ENCODE data around the gene SCYL3.
A peak's percentile ranks its signal among the peaks of the same experiment; 100 is the strongest.

Gene SCYL3, protein sequence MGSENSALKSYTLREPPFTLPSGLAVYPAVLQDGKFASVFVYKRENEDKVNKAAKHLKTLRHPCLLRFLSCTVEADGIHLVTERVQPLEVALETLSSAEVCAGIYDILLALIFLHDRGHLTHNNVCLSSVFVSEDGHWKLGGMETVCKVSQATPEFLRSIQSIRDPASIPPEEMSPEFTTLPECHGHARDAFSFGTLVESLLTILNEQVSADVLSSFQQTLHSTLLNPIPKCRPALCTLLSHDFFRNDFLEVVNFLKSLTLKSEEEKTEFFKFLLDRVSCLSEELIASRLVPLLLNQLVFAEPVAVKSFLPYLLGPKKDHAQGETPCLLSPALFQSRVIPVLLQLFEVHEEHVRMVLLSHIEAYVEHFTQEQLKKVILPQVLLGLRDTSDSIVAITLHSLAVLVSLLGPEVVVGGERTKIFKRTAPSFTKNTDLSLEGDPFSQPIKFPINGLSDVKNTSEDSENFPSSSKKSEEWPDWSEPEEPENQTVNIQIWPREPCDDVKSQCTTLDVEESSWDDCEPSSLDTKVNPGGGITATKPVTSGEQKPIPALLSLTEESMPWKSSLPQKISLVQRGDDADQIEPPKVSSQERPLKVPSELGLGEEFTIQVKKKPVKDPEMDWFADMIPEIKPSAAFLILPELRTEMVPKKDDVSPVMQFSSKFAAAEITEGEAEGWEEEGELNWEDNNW

DNA sequence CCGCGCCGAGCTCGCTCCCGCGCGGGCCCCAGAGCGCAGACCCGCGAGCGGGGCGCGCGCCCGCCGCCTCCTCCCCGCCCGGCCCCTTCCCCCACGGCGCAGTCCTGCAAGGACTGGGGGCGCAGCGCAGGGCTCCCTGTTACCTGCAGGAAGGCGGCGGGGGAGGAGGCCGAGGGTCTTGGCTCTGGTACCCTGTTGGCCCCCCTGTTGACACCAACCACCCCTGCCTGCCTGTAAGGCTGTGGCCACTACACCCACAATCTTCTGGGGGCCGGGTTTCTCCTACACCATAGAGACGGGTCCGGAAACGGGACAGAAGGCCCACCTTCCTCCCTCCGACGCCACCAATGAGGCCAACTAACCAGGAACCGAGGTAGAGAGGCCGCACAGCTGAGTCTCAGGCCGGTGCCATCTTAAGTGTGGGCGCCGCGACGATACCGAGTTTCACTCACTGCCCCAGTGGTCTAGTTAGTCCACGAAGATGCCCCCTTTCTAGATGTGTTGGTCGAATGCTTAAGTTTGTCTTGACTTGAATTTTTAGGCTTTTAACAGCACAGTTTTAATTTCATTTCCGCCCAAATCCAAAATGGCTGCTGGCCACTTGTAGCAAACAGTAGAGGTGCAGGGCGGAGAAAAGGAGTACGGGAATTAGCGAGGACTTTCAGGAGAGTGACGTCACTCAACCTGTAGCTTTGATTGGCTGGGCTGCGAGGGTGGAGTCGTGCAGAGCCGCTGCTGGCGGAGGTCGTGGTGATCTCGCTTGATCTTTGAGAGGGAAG is at the start of gene SCYL3:
SCYL3 (minus strand) TSS at position 252 of the 779 bp plus-strand sequence. CDS start 5,056 bp downstream, outside the sequence.
- peak; percentile 84 for TF ChIP-seq CREB1 (IDR thresholded peaks at IDR 0.05; ENCODE audit: low read depth)
- TF ChIP-seq ZBTB7A (IDR thresholded peaks at IDR 0.05; ENCODE audit: low read depth) = 0 out of 2 replicates have a peak, but pooled peaks have one; percentile 51
- TF ChIP-seq YY1 (IDR thresholded peaks at IDR 0.05; ENCODE audit: low read depth) = peak; percentile 100
- no peak for TF ChIP-seq CEBPB (IDR thresholded peaks at IDR 0.05)
- TF ChIP-seq EGR1 (IDR thresholded peaks at IDR 0.05) = peak; percentile 96
- TF ChIP-seq TCF12 (IDR thresholded peaks at IDR 0.05; ENCODE audit: low read depth) = no peak
- peak; percentile 45 for TF ChIP-seq TAF1 (IDR thresholded peaks at IDR 0.05; ENCODE audit: low read depth)

DNA sequence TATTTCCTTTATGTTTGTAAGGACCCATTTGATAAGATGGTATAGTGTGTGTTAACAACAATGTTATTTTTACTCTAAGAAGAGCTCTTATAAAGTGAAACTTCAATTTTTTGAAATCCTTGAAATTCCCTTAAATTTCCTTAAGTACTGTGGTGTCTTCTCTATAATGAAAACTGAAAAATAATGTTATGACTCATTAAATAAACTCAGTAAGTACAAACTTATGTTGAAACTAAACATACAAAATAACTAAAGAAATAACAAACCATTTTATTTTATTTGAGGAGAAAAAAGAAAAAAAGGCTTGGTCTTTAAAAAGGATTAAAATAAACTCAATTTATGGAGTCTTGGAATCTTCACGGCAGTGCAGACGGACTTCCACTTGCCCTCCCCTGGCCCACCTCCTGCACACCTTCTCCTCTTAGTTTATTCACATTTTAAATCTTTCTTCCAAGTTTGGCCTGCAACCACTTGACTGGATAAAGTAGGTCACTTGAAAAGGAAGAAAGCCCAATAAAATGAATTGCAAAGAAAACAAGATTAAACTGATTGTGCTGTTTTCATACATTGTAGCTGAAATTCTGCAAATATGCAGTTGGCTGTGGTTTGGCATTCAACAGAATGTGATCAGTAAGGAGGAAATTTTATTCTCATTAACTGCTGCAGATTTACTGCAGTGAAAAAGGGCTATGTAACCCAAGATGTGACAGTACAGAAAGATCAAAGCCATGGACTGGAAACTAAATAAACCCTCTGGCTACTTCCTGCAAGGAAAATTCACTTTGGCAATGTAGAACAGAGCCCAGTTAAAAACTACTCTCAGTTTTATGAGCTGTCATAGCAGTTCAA is 48.5 kb upstream of the SCYL3 start:
- TF ChIP-seq YY1 (IDR thresholded peaks at IDR 0.05; ENCODE audit: low read depth) = no peak
- TF ChIP-seq FOXM1 (IDR thresholded peaks at IDR 0.05; ENCODE audit: borderline replicate concordance, low read depth) = no peak
- TF ChIP-seq RAD21 (IDR thresholded peaks at IDR 0.05; ENCODE audit: low read depth) = no peak
- TF ChIP-seq, protein P1, sequence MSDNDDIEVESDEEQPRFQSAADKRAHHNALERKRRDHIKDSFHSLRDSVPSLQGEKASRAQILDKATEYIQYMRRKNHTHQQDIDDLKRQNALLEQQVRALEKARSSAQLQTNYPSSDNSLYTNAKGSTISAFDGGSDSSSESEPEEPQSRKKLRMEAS (IDR thresholded peaks at IDR 0.05) = no peak
- TF ChIP-seq CREB1 (IDR thresholded peaks at IDR 0.05; ENCODE audit: low read depth) = no peak
- no peak for TF ChIP-seq TCF12 (IDR thresholded peaks at IDR 0.05; ENCODE audit: low read depth)
- no peak for TF ChIP-seq TAF1 (IDR thresholded peaks at IDR 0.05; ENCODE audit: low read depth)
- TF ChIP-seq CEBPB (IDR thresholded peaks at IDR 0.05) = no peak
- no peak for TF ChIP-seq NFIC (IDR thresholded peaks at IDR 0.05)
- TF ChIP-seq TEAD4 (IDR thresholded peaks at IDR 0.05) = no peak
- TF ChIP-seq, protein P2, sequence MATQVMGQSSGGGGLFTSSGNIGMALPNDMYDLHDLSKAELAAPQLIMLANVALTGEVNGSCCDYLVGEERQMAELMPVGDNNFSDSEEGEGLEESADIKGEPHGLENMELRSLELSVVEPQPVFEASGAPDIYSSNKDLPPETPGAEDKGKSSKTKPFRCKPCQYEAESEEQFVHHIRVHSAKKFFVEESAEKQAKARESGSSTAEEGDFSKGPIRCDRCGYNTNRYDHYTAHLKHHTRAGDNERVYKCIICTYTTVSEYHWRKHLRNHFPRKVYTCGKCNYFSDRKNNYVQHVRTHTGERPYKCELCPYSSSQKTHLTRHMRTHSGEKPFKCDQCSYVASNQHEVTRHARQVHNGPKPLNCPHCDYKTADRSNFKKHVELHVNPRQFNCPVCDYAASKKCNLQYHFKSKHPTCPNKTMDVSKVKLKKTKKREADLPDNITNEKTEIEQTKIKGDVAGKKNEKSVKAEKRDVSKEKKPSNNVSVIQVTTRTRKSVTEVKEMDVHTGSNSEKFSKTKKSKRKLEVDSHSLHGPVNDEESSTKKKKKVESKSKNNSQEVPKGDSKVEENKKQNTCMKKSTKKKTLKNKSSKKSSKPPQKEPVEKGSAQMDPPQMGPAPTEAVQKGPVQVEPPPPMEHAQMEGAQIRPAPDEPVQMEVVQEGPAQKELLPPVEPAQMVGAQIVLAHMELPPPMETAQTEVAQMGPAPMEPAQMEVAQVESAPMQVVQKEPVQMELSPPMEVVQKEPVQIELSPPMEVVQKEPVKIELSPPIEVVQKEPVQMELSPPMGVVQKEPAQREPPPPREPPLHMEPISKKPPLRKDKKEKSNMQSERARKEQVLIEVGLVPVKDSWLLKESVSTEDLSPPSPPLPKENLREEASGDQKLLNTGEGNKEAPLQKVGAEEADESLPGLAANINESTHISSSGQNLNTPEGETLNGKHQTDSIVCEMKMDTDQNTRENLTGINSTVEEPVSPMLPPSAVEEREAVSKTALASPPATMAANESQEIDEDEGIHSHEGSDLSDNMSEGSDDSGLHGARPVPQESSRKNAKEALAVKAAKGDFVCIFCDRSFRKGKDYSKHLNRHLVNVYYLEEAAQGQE (IDR thresholded peaks at IDR 0.05; ENCODE audit: low read depth) = no peak
- TF ChIP-seq, protein P3, sequence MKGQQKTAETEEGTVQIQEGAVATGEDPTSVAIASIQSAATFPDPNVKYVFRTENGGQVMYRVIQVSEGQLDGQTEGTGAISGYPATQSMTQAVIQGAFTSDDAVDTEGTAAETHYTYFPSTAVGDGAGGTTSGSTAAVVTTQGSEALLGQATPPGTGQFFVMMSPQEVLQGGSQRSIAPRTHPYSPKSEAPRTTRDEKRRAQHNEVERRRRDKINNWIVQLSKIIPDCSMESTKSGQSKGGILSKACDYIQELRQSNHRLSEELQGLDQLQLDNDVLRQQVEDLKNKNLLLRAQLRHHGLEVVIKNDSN (IDR thresholded peaks at IDR 0.05) = no peak
- no peak for TF ChIP-seq EP300 (IDR thresholded peaks at IDR 0.05; ENCODE audit: borderline replicate concordance)
- TF ChIP-seq ZBTB7A (IDR thresholded peaks at IDR 0.05; ENCODE audit: low read depth) = no peak
- no peak for TF ChIP-seq EGR1 (IDR thresholded peaks at IDR 0.05)

DNA sequence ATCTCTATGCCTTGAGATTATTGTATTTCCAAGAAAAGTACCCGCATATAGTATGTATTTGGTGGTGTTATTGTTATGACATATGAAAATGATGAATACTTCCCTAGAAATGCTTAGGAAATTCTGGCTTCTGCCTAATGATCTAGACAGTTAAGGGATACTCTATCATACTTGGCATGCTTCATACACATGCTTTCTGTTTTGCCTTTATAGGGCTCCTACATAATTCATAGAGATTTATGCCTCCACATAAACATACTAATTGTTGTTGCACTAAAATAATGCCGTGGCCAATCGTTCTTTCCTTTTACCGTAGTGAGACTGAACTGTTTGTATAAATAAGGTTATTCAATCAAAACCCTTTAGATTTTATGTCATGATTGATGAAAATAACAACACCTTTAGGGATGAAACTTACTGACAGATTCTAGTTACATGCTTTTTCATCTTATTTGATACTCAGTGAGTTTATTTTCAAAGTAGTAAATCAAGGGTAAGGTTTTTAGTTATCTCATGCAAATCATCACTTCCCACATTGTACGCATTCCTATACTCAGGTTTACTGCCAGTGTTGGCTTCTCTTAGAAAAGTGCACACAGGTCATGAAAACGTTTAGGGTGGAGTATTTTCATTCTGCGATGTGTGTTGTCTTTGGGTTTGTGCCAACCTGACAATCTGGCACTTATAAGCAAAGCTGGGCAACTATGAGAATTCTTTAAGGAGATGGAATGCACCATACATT is 40.5 kb upstream of the SCYL3 start:
- no peak for TF ChIP-seq TEAD4 (IDR thresholded peaks at IDR 0.05)
- TF ChIP-seq FOXM1 (IDR thresholded peaks at IDR 0.05; ENCODE audit: borderline replicate concordance, low read depth) = no peak
- TF ChIP-seq EGR1 (IDR thresholded peaks at IDR 0.05) = no peak
- no peak for TF ChIP-seq YY1 (IDR thresholded peaks at IDR 0.05; ENCODE audit: low read depth)
- TF ChIP-seq TAF1 (IDR thresholded peaks at IDR 0.05; ENCODE audit: low read depth) = no peak
- TF ChIP-seq CREB1 (IDR thresholded peaks at IDR 0.05; ENCODE audit: low read depth) = no peak
- TF ChIP-seq, protein P2 (IDR thresholded peaks at IDR 0.05; ENCODE audit: low read depth) = no peak
- no peak for TF ChIP-seq ZBTB7A (IDR thresholded peaks at IDR 0.05; ENCODE audit: low read depth)
- TF ChIP-seq, protein P3 (IDR thresholded peaks at IDR 0.05) = no peak
- no peak for TF ChIP-seq NFIC (IDR thresholded peaks at IDR 0.05)
- no peak for TF ChIP-seq CEBPB (IDR thresholded peaks at IDR 0.05)
- TF ChIP-seq, protein P1 (IDR thresholded peaks at IDR 0.05) = no peak
